K562 (cell line): Measurements from ENCODE around the gene NECAB2. TPM values are rescaled to one million over a fixed set of nuclear protein-coding genes. Genes with fewer than 3 reads are reported as not detected.

Experiments used
- ATAC-seq: fragments of 200-7000 bp; cut with Tn5 transposase; 3 replicates; pipeline ENCODE4 v1.9.1; 2020; ENCODE audit warnings: moderate library complexity
- BruUV-seq: library from RNA; stranded (reverse); fragments of 400-500 nt; replicated peaks from 2 replicates; lab custom pipeline; 2021; lab: Mats Ljungman, UMichigan
- CTCF ChIA-PET: fragments of 300-600 bp; formaldehyde crosslinking; extraction: SDS; loops from one replicate; lab custom pipeline; 2021; ENCODE audit warnings: low intra/inter-chr PET ratio; lab: Yijun Ruan, JAX
- POLR2A ChIA-PET: fragments of 300-600, 350-650 bp; sonication (Branson Sonifier 250); formaldehyde crosslinking; extraction: SDS; loops from one replicate; lab custom pipeline; 2021; ENCODE audit warnings: antibody characterized with exemption, inconsistent platforms; lab: Yijun Ruan, JAX
- DNase-seq, 4 experiments: peaks; one replicate each; pipeline versions ENCODE4 v3.0.0 to v3.0.0-alpha.2; 2011 to 2018; ENCODE audit warnings: low spot score in 3 of 4, mixed read lengths in 3 of 4; ENCODE audit errors: extremely low read depth in 1 of 4
- FAIRE-seq: peaks from 2 replicates; lab custom pipeline; 2011; peaks lifted over from hg19 to GRCh38; lab: Jason Lieb, UNC
- H2AFZ ChIP-seq: 2 replicates; pipeline ENCODE4 v1.6.0; 2011; ENCODE audit warnings: low read depth, low read length, control low read depth, inconsistent platforms
- H3K27ac ChIP-seq: fragments of 200-600 bp; 3 replicates; pipeline ENCODE4 v1.8.0; 2011; ENCODE audit warnings: low read depth, mild to moderate bottlenecking, control low read depth, inconsistent platforms, low read length, moderate library complexity, mixed read lengths; ENCODE audit errors: extremely low read depth
- H3K27me3 ChIP-seq, 2 experiments: fragments of 300-600 bp in 1 of 2; 2 replicates in 1 of 2; 3 replicates in 1 of 2; pipeline versions ENCODE4 v1.6.0 to v1.8.0; 2011; ENCODE audit warnings: inconsistent platforms in 2 of 2, low read length in 2 of 2, mild to moderate bottlenecking in 1 of 2, mixed read lengths in 1 of 2, moderate library complexity in 1 of 2; ENCODE audit not compliant: control insufficient read depth in 2 of 2, insufficient read depth in 2 of 2
- H3K36me3 ChIP-seq: fragments of 300-600 bp; 3 replicates; pipeline ENCODE4 v1.8.0; 2011; ENCODE audit warnings: mild to moderate bottlenecking, low read length, inconsistent platforms; ENCODE audit not compliant: control insufficient read depth, insufficient read depth
- H3K4me1 ChIP-seq, 2 experiments: fragments of 200-600 bp in 1 of 2; replicated peaks in 1 of 2; 2 replicates in 1 of 2; 3 replicates in 1 of 2; pipeline versions ENCODE4 v1.5.1 to v1.8.0; 2011; ENCODE audit warnings: inconsistent platforms in 2 of 2, low read length in 2 of 2, mild to moderate bottlenecking in 1 of 2, mixed read lengths in 1 of 2, moderate library complexity in 1 of 2; ENCODE audit not compliant: control insufficient read depth in 2 of 2, insufficient read depth in 2 of 2
- H3K4me2 ChIP-seq: 2 replicates; pipeline ENCODE4 v1.6.1; 2011; ENCODE audit warnings: low read length, control low read depth, inconsistent platforms, mixed read lengths; ENCODE audit not compliant: insufficient read depth
- H3K4me3 ChIP-seq: fragments of 200-600 bp; sonication (generic), shearing (Covaris generic); 2 replicates; pipeline ENCODE4 v1.5.1; 2016; ENCODE audit warnings: control low read depth, inconsistent platforms
- H3K79me2 ChIP-seq: fragments of 200-600 bp; 3 replicates; pipeline ENCODE4 v1.8.0; 2011; ENCODE audit warnings: low read length, inconsistent platforms; ENCODE audit not compliant: control insufficient read depth, insufficient read depth
- H3K9ac ChIP-seq, 2 experiments: 2 replicates each; pipeline versions ENCODE4 v1.6.0 to v1.6.1; 2011; ENCODE audit warnings: low read depth in 2 of 2, low read length in 2 of 2, control low read depth in 1 of 2, inconsistent platforms in 1 of 2, mild to moderate bottlenecking in 1 of 2, mixed read lengths in 1 of 2; ENCODE audit not compliant: insufficient read depth in 1 of 2
- H3K9me1 ChIP-seq: one replicate; pipeline ENCODE4 v1.6.0; 2011; ENCODE audit warnings: inconsistent platforms, mild to moderate bottlenecking, low read length, moderate library complexity; ENCODE audit not compliant: control insufficient read depth, insufficient read depth
- H3K9me3 ChIP-seq: replicated peaks from 2 replicates; pipeline ENCODE4 v1.5.1; 2011; ENCODE audit warnings: low read depth, low read length, inconsistent platforms; ENCODE audit not compliant: control insufficient read depth, insufficient read depth
- H4K20me1 ChIP-seq: replicated peaks from 2 replicates; pipeline ENCODE4 v1.6.1; 2011; ENCODE audit warnings: low read length, inconsistent platforms, mixed read lengths; ENCODE audit not compliant: control insufficient read depth, insufficient read depth
- ETV6 ChIP-seq, 3 experiments: fragments of 150-350 bp in 1 of 3; sonication (generic) in 1 of 3; formaldehyde crosslinking in 1 of 3; IDR thresholded peaks; 2 replicates each; pipeline versions ENCODE4 v1.6.1 to v1.8.0; 2014 to 2022; ENCODE audit warnings: borderline replicate concordance in 2 of 3, low read depth in 2 of 3, antibody characterized with exemption in 1 of 3, low read length in 1 of 3, mild to moderate bottlenecking in 1 of 3, missing genetic modification reagents in 1 of 3
- POLR2AphosphoS5 ChIP-seq: IDR thresholded peaks from 2 replicates; pipeline ENCODE4 v1.6.1; 2011; ENCODE audit warnings: mild to moderate bottlenecking, low read depth, low read length, moderate library complexity; ENCODE audit not compliant: control insufficient read depth, insufficient read depth
- SMARCE1 ChIP-seq: fragments of 450-650 bp; IDR thresholded peaks from 2 replicates; pipeline ENCODE4 v1.7.1; 2016; ENCODE audit warnings: mild to moderate bottlenecking
- ZNF561 ChIP-seq: fragments of 450-650 bp; formaldehyde crosslinking; conservative IDR thresholded peaks from 2 replicates; pipeline ENCODE4 v1.4.0; 2020; ENCODE audit warnings: mild to moderate bottlenecking, moderate library complexity
- WGBS: fragments of 100-300 bp; shearing (Covaris generic); methylation state at CpG from one replicate; pipeline ENCODE4 v1.1.6; 2016; ENCODE audit warnings: low coverage, mixed read lengths; ENCODE audit not compliant: insufficient coverage; ENCODE audit errors: missing lambda C conversion rate; 5-methylcytosine and 5-hydroxymethylcytosine counted together
- in situ Hi-C: fragments of 300-500 bp; cut with MboI; formaldehyde crosslinking; loops from 4 replicates; pipeline ENCODE4 v1.15.0; 2018; ENCODE audit warnings: inconsistent platforms, mixed read lengths
- intact Hi-C: fragments of 100-400 bp; cut with micrococcal nuclease; formaldehyde crosslinking; loops from 2 replicates; pipeline ENCODE4 v1.14.2; 2022
- polyA plus RNA-seq, 8 experiments: library from polyadenylated mRNA; depleted of rRNA in 4 of 8; stranded (reverse) in 5 of 8; unstranded in 3 of 8; fragments of >200 nt; fragmentation: Nextera tagmentation in 2 of 8; fragmentation: Illumina TruSeq in 1 of 8; extraction: Ambion mirVana in 2 of 8; extraction: Trizol in 1 of 8; gene quantifications; 2 replicates each; pipeline versions ENCODE4 v1.2.1 to v1.2.3, GENCODE V29; 2011 to 2014; ENCODE audit warnings: inconsistent platforms in 1 of 8, missing spikeins in 1 of 8
- total RNA-seq, 7 experiments: library from RNA; depleted of rRNA in 6 of 7; stranded (reverse); fragments of >200 nt in 6 of 7; fragmentation: Illumina TruSeq in 2 of 7; extraction: Trizol in 2 of 7; gene quantifications; 2 replicates each; pipeline versions ENCODE4 v1.2.1 to v1.2.3, GENCODE V29; 2011 to 2021; ENCODE audit warnings: low replicate concordance in 1 of 7

NECAB2 gene
- total and polyA plus RNA-seq, 9 of the 15 experiments (the other 6 are each of a cell fraction or from before 2014, with no cell fraction given) = 0.03 to 0.28 TPM; not detected in 7

DNA sequence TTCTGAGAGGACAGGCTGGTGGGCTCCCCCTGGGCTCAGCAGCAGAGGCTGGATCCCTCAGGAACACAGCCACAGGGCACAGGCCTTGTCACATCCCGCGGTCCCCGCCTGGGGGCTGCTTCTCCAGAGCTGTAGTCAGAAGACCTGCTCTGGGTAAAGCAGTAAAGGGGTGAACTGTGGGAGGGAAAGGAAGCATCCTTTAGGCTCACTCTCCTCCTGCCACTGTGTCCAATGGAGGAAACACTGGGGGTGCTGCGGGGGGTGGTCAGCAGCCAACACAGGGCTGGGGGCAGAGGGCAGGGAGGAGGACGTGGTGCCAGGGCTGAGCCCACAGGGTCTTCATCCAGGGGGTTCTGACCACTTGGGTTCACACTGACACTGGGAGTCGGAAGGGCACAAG is 79.6 kb downstream of the NECAB2 start:
- H3K9me1 ChIP-seq = peaks cover 6% of the 10 kb centered on the region
- WGBS = 91% methylated on average over 6 of the region's 6 CpGs
- in situ Hi-C loops (loop anchor here (10.0 kb wide), 1 partner anchor 73 kb away; no protein-coding TSS in a partner anchor), intact Hi-C loops (no loop called here)
- DNase-seq = no peak
- H3K9ac ChIP-seq = no peak overlapping the region
- TF ChIP-seq ZNF561 (CRISPR knock-in tag) (no peak), SMARCE1 (no peak), POLR2AphosphoS5 (no peak), ETV6 (IDR thresholded peaks at IDR 0.05; ENCODE audit: borderline replicate concordance in 1 of 2, low read depth in 2 of 2, low read length in 1 of 2) (no peak), ETV6 (CRISPR knock-in tag; IDR thresholded peaks at IDR 0.05; ENCODE audit: borderline replicate concordance) (no peak)
- no peak for FAIRE-seq
- BruUV-seq = no TSS peak
- ChIA-PET CTCF (interaction anchor here (2.6 kb wide), 1 partner anchor 80 kb away, joined by 9 read pairs; the partner anchor contains the start of gene NECAB2), POLR2A (interaction anchor here (1.6 kb wide), 1 partner anchor 90 kb away, joined by 3 read pairs; no protein-coding TSS in a partner anchor)
- H3K27ac ChIP-seq = no peak overlapping the region
- H2AFZ ChIP-seq = no peak overlapping the region
- H3K9me3 ChIP-seq = no peaks in the 10 kb centered on the region
- H3K4me2 ChIP-seq = no peak overlapping the region
- H3K79me2 ChIP-seq = no peaks in the 10 kb centered on the region
- H4K20me1 ChIP-seq = peaks cover 28% of the 10 kb centered on the region; the same call in 1 of the 2 replicates
- H3K36me3 ChIP-seq = peaks cover 20% of the 10 kb centered on the region; the same call in 1 of the 3 replicates
- ATAC-seq = no peak
- peaks cover 16 to 32% of the 10 kb centered on the region in 2 experiments for H3K4me1 ChIP-seq
- peaks cover 4 to 9% of the 10 kb centered on the region in 2 experiments; a peak in 4 of 5 replicates for H3K27me3 ChIP-seq
- H3K4me3 ChIP-seq = no peak overlapping the region
